ENCODE data around the gene ATRAID. TPM values are rescaled to one million over a fixed set of nuclear protein-coding genes. Genes with fewer than 3 reads are reported as not detected.

The ATRAID gene
- polyA plus RNA-seq, 3 donors: 120 to 298 (median 287) TPM

GRCh38 chr2:27255660-27256059, 43.8 kb downstream of the ATRAID start:
- H3K36me3 Mint-ChIP-seq: peaks cover 0 to 2% of the 10 kb centered on the region in 2 donors
- no peak overlapping the region for H3K9ac ChIP-seq (ENCODE audit: insufficient read depth, low read length, poor library complexity, severe bottlenecking)
- H3K27me3 Mint-ChIP-seq (ENCODE audit: low read depth in 3 of 3): peaks cover 33 to 55% (median 43%) of the 10 kb centered on the region in 3 donors
- H2AFZ ChIP-seq (ENCODE audit: insufficient read depth, low read depth, low read length, poor library complexity, severe bottlenecking): no peak overlapping the region
- H3K27ac Mint-ChIP-seq: no peak overlapping the region
- H4K20me1 ChIP-seq (ENCODE audit: insufficient read depth, low read length): no peaks in the 10 kb centered on the region
- no peaks in the 10 kb centered on the region for H3K36me3 ChIP-seq (replicated peaks in 1 of 2; ENCODE audit: control insufficient read depth in 1 of 2, insufficient read depth in 2 of 2, low read length in 2 of 2)
- no peak overlapping the region for H3K4me3 Mint-ChIP-seq
- peaks cover 10 to 28% of the 10 kb centered on the region in 2 donors for H3K27me3 ChIP-seq (ENCODE audit: control insufficient read depth in 2 of 2, insufficient read depth in 2 of 2, low read length in 2 of 2)
- H3K4me1 Mint-ChIP-seq: no peaks in the 10 kb centered on the region
- DNase-seq: no peak
- no peaks in the 10 kb centered on the region for H3K79me2 ChIP-seq (ENCODE audit: insufficient read depth, low read length)
- no peak overlapping the region for H3K27ac ChIP-seq (ENCODE audit: low read depth in 1 of 2, low read length in 2 of 2)
- 50% methylated on average over 1 of the region's 1 CpG for WGBS (ENCODE audit: insufficient coverage)
- no peaks in the 10 kb centered on the region for H3K4me1 ChIP-seq (ENCODE audit: control insufficient read depth in 1 of 2, insufficient read depth in 2 of 2, low read length in 2 of 2)
- H3K9me3 Mint-ChIP-seq: peaks cover 0 to under 1% (median 0%) of the 10 kb centered on the region in 7 donors
- H3K4me3 ChIP-seq (replicated peaks in 1 of 3; ENCODE audit: low read depth in 2 of 3, low read length in 3 of 3): no peak overlapping the region
- no peak overlapping the region for H3K4me2 ChIP-seq (replicated peaks; ENCODE audit: extremely low read depth, low read length, poor library complexity, severe bottlenecking)
- H3K9me3 ChIP-seq (replicated peaks in 1 of 2; ENCODE audit: control insufficient read depth in 1 of 2, insufficient read depth in 1 of 2, low read length in 2 of 2): peaks cover 0 to 2% of the 10 kb centered on the region in 2 donors
- TF ChIP-seq CTCF (IDR thresholded peaks at IDR 0.05): no peak
- intact Hi-C loops (cut with micrococcal nuclease): no loop called here

- no peak overlapping the region for H3K9ac ChIP-seq (ENCODE audit: insufficient read depth, low read length, poor library complexity, severe bottlenecking)
- H3K4me3 ChIP-seq (replicated peaks in 1 of 3; ENCODE audit: low read depth in 2 of 3, low read length in 3 of 3): no peak overlapping the region
- no peak overlapping the region for H3K4me2 ChIP-seq (replicated peaks; ENCODE audit: extremely low read depth, low read length, poor library complexity, severe bottlenecking)
- H3K9me3 Mint-ChIP-seq: peaks cover 0 to 6% (median 4%) of the 10 kb centered on the region in 7 donors
- intact Hi-C loops (cut with micrococcal nuclease): no loop called here
- 84% methylated on average over 3 of the region's 7 CpGs for WGBS (ENCODE audit: insufficient coverage)
- H3K4me1 Mint-ChIP-seq: peaks cover 5% of the 10 kb centered on the region
- H3K4me3 Mint-ChIP-seq: no peak overlapping the region
- TF ChIP-seq CTCF (IDR thresholded peaks at IDR 0.05): no peak
- no peak for DNase-seq
- no peaks in the 10 kb centered on the region for H3K79me2 ChIP-seq (ENCODE audit: insufficient read depth, low read length)
- H2AFZ ChIP-seq (ENCODE audit: insufficient read depth, low read depth, low read length, poor library complexity, severe bottlenecking): no peak overlapping the region
- H3K27me3 ChIP-seq (ENCODE audit: control insufficient read depth in 2 of 2, insufficient read depth in 2 of 2, low read length in 2 of 2): peaks cover 23 to 39% of the 10 kb centered on the region in 2 donors
- peaks cover 0 to 3% of the 10 kb centered on the region in 2 donors for H3K4me1 ChIP-seq (ENCODE audit: control insufficient read depth in 1 of 2, insufficient read depth in 2 of 2, low read length in 2 of 2)
- no peak overlapping the region for H3K27ac Mint-ChIP-seq
- peaks cover 0 to 12% of the 10 kb centered on the region in 2 donors for H3K9me3 ChIP-seq (replicated peaks in 1 of 2; ENCODE audit: control insufficient read depth in 1 of 2, insufficient read depth in 1 of 2, low read length in 2 of 2)
- H3K27ac ChIP-seq (ENCODE audit: low read depth in 1 of 2, low read length in 2 of 2): no peak overlapping the region
- peaks cover 39 to 60% (median 48%) of the 10 kb centered on the region in 3 donors for H3K27me3 Mint-ChIP-seq (ENCODE audit: low read depth in 3 of 3)
- H4K20me1 ChIP-seq (ENCODE audit: insufficient read depth, low read length): no peaks in the 10 kb centered on the region
- H3K36me3 ChIP-seq (replicated peaks in 1 of 2; ENCODE audit: control insufficient read depth in 1 of 2, insufficient read depth in 2 of 2, low read length in 2 of 2): no peaks in the 10 kb centered on the region
- H3K36me3 Mint-ChIP-seq: peaks cover 0 to 12% of the 10 kb centered on the region in 2 donors
Observed at GRCh38 chr2:27256855-27257454, 45.1 kb downstream of the ATRAID start.
